ENCODE measurements around the gene TNFAIP8L3. TPM values are rescaled to one million over a fixed set of nuclear protein-coding genes. Genes with fewer than 3 reads are reported as not detected.

The TNFAIP8L3 gene
- polyA plus RNA-seq, 6 donors from 2014 or later = not detected

GRCh38 chr15:51024735-51025453, 69.8 kb downstream of the TNFAIP8L3 start:
- H3K36me3 Mint-ChIP-seq = peaks cover 4 to 8% of the 10 kb centered on the region in 2 donors
- H3K27ac Mint-ChIP-seq = no peak overlapping the region
- peaks cover 0 to 4% (median 2%) of the 10 kb centered on the region in 7 donors for H3K9me3 Mint-ChIP-seq
- ATAC-seq (ENCODE audit: low read depth in 2 of 2) (no peak), DNase-seq (no peak)
- H3K4me3 Mint-ChIP-seq = no peak overlapping the region
- no peaks in the 10 kb centered on the region for H3K27me3 Mint-ChIP-seq
- no peaks in the 10 kb centered on the region for H3K4me1 Mint-ChIP-seq

- DNase-seq (no peak), ATAC-seq (ENCODE audit: low read depth in 2 of 2) (no peak)
- peaks cover 4 to 13% of the 10 kb centered on the region in 2 donors for H3K36me3 Mint-ChIP-seq
- H3K27me3 Mint-ChIP-seq = no peaks in the 10 kb centered on the region
- no peaks in the 10 kb centered on the region for H3K4me1 Mint-ChIP-seq
- peaks cover 0 to 12% (median 4%) of the 10 kb centered on the region in 7 donors for H3K9me3 Mint-ChIP-seq
- H3K27ac Mint-ChIP-seq = no peak overlapping the region
- no peak overlapping the region for H3K4me3 Mint-ChIP-seq
Observed at GRCh38 chr15:51023499-51023898, 71.2 kb downstream of the TNFAIP8L3 start.

DNA sequence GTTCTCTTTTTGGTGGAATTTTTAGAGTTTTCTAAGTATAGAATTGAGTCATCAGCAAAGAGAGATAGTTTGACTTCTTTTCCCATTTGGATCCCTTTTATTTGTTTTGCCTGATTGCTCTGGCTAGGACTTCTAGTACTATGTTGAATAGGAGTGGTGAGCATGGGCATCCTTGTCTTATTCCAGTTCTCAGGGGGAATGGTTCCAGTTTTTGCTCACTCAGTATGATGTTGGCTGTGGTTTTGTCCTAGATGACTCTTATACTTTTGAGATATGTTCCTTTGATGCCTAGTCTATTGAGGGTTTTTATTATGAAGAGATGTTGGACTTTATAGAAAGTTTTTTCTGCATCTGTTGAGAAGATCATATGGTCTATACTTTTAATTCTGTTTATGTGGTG, 72.5 kb downstream of the TNFAIP8L3 start:
- Mint-ChIP-seq H3K9me3 (peaks cover 0 to 12% (median 4%) of the 10 kb centered on the region in 7 donors), H3K4me1 (no peaks in the 10 kb centered on the region), H3K36me3 (peaks cover 4 to 13% of the 10 kb centered on the region in 2 donors), H3K4me3 (no peak overlapping the region), H3K27me3 (no peaks in the 10 kb centered on the region), H3K27ac (no peak overlapping the region)
- no peak for ATAC-seq (ENCODE audit: low read depth in 2 of 2)
- no peak for DNase-seq

GRCh38 chr15:51016615-51017014, 78.1 kb downstream of the TNFAIP8L3 start:
- peak overlapping the region in 1 of 6 donors; percentile 79 for H3K27ac Mint-ChIP-seq
- DNase-seq = no peak
- H3K4me1 Mint-ChIP-seq = no peaks in the 10 kb centered on the region
- H3K36me3 Mint-ChIP-seq = peaks cover 0 to 14% of the 10 kb centered on the region in 2 donors
- no peaks in the 10 kb centered on the region for H3K27me3 Mint-ChIP-seq
- ATAC-seq (ENCODE audit: low read depth in 2 of 2) = no peak
- H3K4me3 Mint-ChIP-seq = no peak overlapping the region
- peaks cover 2 to 12% (median 5%) of the 10 kb centered on the region in 7 donors for H3K9me3 Mint-ChIP-seq

- H3K27ac Mint-ChIP-seq = no peak overlapping the region
- no peaks in the 10 kb centered on the region for H3K27me3 Mint-ChIP-seq
- no peaks in the 10 kb centered on the region for H3K4me1 Mint-ChIP-seq
Observed at GRCh38 chr15:51011212-51011611, 83.5 kb downstream of the TNFAIP8L3 start.

DNA sequence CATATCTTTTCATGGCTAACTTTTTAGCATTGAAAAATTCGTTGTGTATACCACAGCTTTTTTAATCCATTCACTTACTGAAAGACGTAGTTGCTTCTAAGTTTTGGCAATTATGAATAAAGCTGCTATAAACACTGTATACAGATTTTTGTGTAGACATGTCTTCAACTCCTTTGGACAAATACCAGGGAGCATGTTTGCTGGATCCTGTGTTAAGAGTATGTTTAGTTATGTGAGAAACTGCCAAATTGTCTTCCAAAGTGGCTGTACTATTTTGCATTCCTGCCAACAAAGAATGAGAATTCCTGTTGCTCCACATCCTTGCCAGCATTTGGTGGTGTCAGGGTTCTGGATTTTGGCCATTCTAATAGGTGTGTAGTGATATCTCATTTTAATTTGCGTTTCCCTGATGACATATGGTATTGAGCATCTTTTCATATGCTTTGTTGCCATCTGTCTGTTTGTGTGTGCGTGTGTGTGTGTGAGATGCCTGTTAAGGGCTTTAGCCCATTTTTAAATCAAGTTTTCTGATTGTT, 87.5 kb downstream of the TNFAIP8L3 start:
- Mint-ChIP-seq H3K4me1 (no peaks in the 10 kb centered on the region), H3K4me3 (no peak overlapping the region), H3K27me3 (no peaks in the 10 kb centered on the region), H3K27ac (no peak overlapping the region), H3K36me3 (peaks cover 27 to 38% of the 10 kb centered on the region in 2 donors), H3K9me3 (peaks cover 0 to 25% (median 11%) of the 10 kb centered on the region in 7 donors)
- no peak for DNase-seq
- ATAC-seq (ENCODE audit: low read depth in 2 of 2) = no peak

More at GRCh38 chr15:51011212-51011611, 83.5 kb downstream of the TNFAIP8L3 start:
- Mint-ChIP-seq H3K36me3 (peaks cover 21 to 28% of the 10 kb centered on the region in 2 donors), H3K4me3 (no peak overlapping the region), H3K9me3 (peaks cover 0 to 25% (median 11%) of the 10 kb centered on the region in 7 donors)
- no peak for DNase-seq
- ATAC-seq (ENCODE audit: low read depth in 2 of 2) = no peak

Other genes with a start within 250 kb of the TNFAIP8L3 start
- gene AP4E1, start 186.2 kb downstream of the TNFAIP8L3 start, polyA plus RNA-seq (ENCODE audit: low read depth in 6 of 6) = 10 to 100 TPM in 1 of 6 donors, 1 to 10 TPM in 5; 2.6 to 10.8 (median 4.6) TPM
- gene CYP19A1, start 243.7 kb upstream of the TNFAIP8L3 start, polyA plus RNA-seq (ENCODE audit: low read depth in 6 of 6) = not detected
- gene GLDN, start 246.7 kb upstream of the TNFAIP8L3 start, polyA plus RNA-seq (ENCODE audit: low read depth in 6 of 6) = not detected

Measured in naive B cell (primary cell).